ENCODE data around the gene EIF3A. TPM values are rescaled to one million over a fixed set of nuclear protein-coding genes. Genes with fewer than 3 reads are reported as not detected.

The EIF3A gene
- total RNA-seq, 1 donor from 2014 or later, result 146 TPM

- Histone ChIP-seq H3K4me3 (ENCODE audit: insufficient read depth, low read depth, low read length) (no peak overlapping the region), H3K27ac (ENCODE audit: low read depth, low read length) (no peak overlapping the region), H3K79me2 (ENCODE audit: insufficient read depth, low read length) (no peaks in the 10 kb centered on the region), H3K4me1 (ENCODE audit: insufficient read depth, low read length) (peaks cover 19% of the 10 kb centered on the region), H2AFZ (ENCODE audit: low read depth, low read length) (no peak overlapping the region), H3K36me3 (ENCODE audit: insufficient read depth, low read length) (no peaks in the 10 kb centered on the region), H3K27me3 (ENCODE audit: insufficient read depth, low read length) (peaks cover 5% of the 10 kb centered on the region), H4K20me1 (ENCODE audit: insufficient read depth, low read length) (peaks cover 9% of the 10 kb centered on the region), H3K9me3 (ENCODE audit: insufficient read depth, low read depth, low read length) (no peaks in the 10 kb centered on the region), H3K4me2 (ENCODE audit: low read length) (peak overlapping the region; percentile 41), H3K9ac (ENCODE audit: low read length) (no peak overlapping the region)
- H3K4me3 Mint-ChIP-seq (ENCODE audit: unreplicated experiment), result peak overlapping the region; percentile 57
- peaks cover 4% of the 10 kb centered on the region for H3K9me3 Mint-ChIP-seq (ENCODE audit: unreplicated experiment)
- peak overlapping the region; percentile 60 for H3K27ac Mint-ChIP-seq (ENCODE audit: unreplicated experiment)
- H3K27me3 Mint-ChIP-seq (ENCODE audit: low read depth, unreplicated experiment), result peaks cover 3% of the 10 kb centered on the region
- H3K36me3 Mint-ChIP-seq (ENCODE audit: low read depth, unreplicated experiment), result peaks cover 3% of the 10 kb centered on the region
- TF ChIP-seq, protein P1, sequence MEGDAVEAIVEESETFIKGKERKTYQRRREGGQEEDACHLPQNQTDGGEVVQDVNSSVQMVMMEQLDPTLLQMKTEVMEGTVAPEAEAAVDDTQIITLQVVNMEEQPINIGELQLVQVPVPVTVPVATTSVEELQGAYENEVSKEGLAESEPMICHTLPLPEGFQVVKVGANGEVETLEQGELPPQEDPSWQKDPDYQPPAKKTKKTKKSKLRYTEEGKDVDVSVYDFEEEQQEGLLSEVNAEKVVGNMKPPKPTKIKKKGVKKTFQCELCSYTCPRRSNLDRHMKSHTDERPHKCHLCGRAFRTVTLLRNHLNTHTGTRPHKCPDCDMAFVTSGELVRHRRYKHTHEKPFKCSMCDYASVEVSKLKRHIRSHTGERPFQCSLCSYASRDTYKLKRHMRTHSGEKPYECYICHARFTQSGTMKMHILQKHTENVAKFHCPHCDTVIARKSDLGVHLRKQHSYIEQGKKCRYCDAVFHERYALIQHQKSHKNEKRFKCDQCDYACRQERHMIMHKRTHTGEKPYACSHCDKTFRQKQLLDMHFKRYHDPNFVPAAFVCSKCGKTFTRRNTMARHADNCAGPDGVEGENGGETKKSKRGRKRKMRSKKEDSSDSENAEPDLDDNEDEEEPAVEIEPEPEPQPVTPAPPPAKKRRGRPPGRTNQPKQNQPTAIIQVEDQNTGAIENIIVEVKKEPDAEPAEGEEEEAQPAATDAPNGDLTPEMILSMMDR (IDR thresholded peaks at IDR 0.05; ENCODE audit: insufficient read depth, low read depth, low read length), result no peak
- TF ChIP-seq EZH2 (IDR thresholded peaks at IDR 0.05; ENCODE audit: insufficient read depth, low read length), result no peak
- no peak for FAIRE-seq
- peaks cover 30% of the 10 kb centered on the region for H3K4me1 Mint-ChIP-seq (ENCODE audit: low read depth, unreplicated experiment)
- DNase-seq (ENCODE audit: low read depth), result peak; percentile 31
Measured at GRCh38 chr10:119005362-119006043, 75.1 kb downstream of the EIF3A start.

GRCh38 chr10:119003572-119004289 lies 76.9 kb downstream of the EIF3A start:
- no peak overlapping the region for H2AFZ ChIP-seq (ENCODE audit: low read depth, low read length)
- FAIRE-seq, result no peak
- TF ChIP-seq EZH2 (IDR thresholded peaks at IDR 0.05; ENCODE audit: insufficient read depth, low read length), result no peak
- TF ChIP-seq, protein P1 (IDR thresholded peaks at IDR 0.05; ENCODE audit: insufficient read depth, low read depth, low read length), result no peak

More at GRCh38 chr10:119003572-119004289, 76.9 kb downstream of the EIF3A start:
- Histone ChIP-seq H3K4me2 (ENCODE audit: low read length) (no peak overlapping the region), H3K79me2 (ENCODE audit: insufficient read depth, low read length) (no peaks in the 10 kb centered on the region), H4K20me1 (ENCODE audit: insufficient read depth, low read length) (peaks cover 9% of the 10 kb centered on the region), H3K36me3 (ENCODE audit: insufficient read depth, low read length) (no peaks in the 10 kb centered on the region), H3K9ac (ENCODE audit: low read length) (no peak overlapping the region), H3K4me1 (ENCODE audit: insufficient read depth, low read length) (peaks cover 19% of the 10 kb centered on the region), H3K9me3 (ENCODE audit: insufficient read depth, low read depth, low read length) (no peaks in the 10 kb centered on the region), H3K27ac (ENCODE audit: low read depth, low read length) (no peak overlapping the region), H3K27me3 (ENCODE audit: insufficient read depth, low read length) (peaks cover 5% of the 10 kb centered on the region), H3K4me3 (ENCODE audit: insufficient read depth, low read depth, low read length) (no peak overlapping the region)
- H3K4me3 Mint-ChIP-seq (ENCODE audit: unreplicated experiment), result no peak overlapping the region
- peaks cover 3% of the 10 kb centered on the region for H3K27me3 Mint-ChIP-seq (ENCODE audit: low read depth, unreplicated experiment)
- peaks cover 3% of the 10 kb centered on the region for H3K36me3 Mint-ChIP-seq (ENCODE audit: low read depth, unreplicated experiment)
- no peak for DNase-seq (ENCODE audit: low read depth)
- peaks cover 4% of the 10 kb centered on the region for H3K9me3 Mint-ChIP-seq (ENCODE audit: unreplicated experiment)
- H3K27ac Mint-ChIP-seq (ENCODE audit: unreplicated experiment), result no peak overlapping the region
- peaks cover 28% of the 10 kb centered on the region for H3K4me1 Mint-ChIP-seq (ENCODE audit: low read depth, unreplicated experiment)

All from astrocyte (in vitro differentiated cells and primary cell).